GM21529 (cell line): Measurements from ENCODE around the gene FBXO48.

ENCODE experiments used
- ATAC-seq: cut with Tn5 transposase; IDR thresholded peaks from one replicate; pipeline ENCODE4 v1.9.1; 2021; ENCODE audit not compliant: unreplicated experiment

The FBXO48 gene

GRCh38 chr2:68438455-68439303 is 28.4 kb downstream of the FBXO48 start:
- ATAC-seq = no peak

GRCh38 chr2:68436270-68436669 is 30.8 kb downstream of the FBXO48 start:
- no peak for ATAC-seq

GRCh38 chr2:68435615-68436014 is 31.5 kb downstream of the FBXO48 start:
- ATAC-seq = no peak

- no peak for ATAC-seq
Observed at GRCh38 chr2:68434981-68435380, 32.1 kb downstream of the FBXO48 start.

GRCh38 chr2:68432696-68433658 is 34.1 kb downstream of the FBXO48 start:
- no peak for ATAC-seq

- no peak for ATAC-seq
Observed at GRCh38 chr2:68431316-68431972, 35.6 kb downstream of the FBXO48 start.

- no peak for ATAC-seq
Observed at GRCh38 chr2:68429311-68429826, 37.7 kb downstream of the FBXO48 start.

- ATAC-seq = no peak
Observed at GRCh38 chr2:68428746-68429145, 38.3 kb downstream of the FBXO48 start.

- ATAC-seq = no peak
Observed at GRCh38 chr2:68428126-68428525, 39.0 kb downstream of the FBXO48 start.

GRCh38 chr2:68426848-68427579 is 40.1 kb downstream of the FBXO48 start:
- ATAC-seq = peak; percentile 33

GRCh38 chr2:68426446-68426845 is 40.6 kb downstream of the FBXO48 start:
- ATAC-seq = no peak

- no peak for ATAC-seq
Observed at GRCh38 chr2:68425503-68425902, 41.6 kb downstream of the FBXO48 start.

- ATAC-seq = peak; percentile 79
Observed at GRCh38 chr2:68423966-68424650, 43.0 kb downstream of the FBXO48 start.

GRCh38 chr2:68420254-68420910 is 46.7 kb downstream of the FBXO48 start:
- ATAC-seq = no peak

GRCh38 chr2:68418855-68419254 is 48.2 kb downstream of the FBXO48 start:
- ATAC-seq = no peak

- no peak for ATAC-seq
Observed at GRCh38 chr2:68418419-68418818, 48.7 kb downstream of the FBXO48 start.

- no peak for ATAC-seq
Observed at GRCh38 chr2:68417926-68418325, 49.2 kb downstream of the FBXO48 start.

GRCh38 chr2:68416081-68416675 is 50.9 kb downstream of the FBXO48 start:
- ATAC-seq = no peak

GRCh38 chr2:68415521-68415920 is 51.6 kb downstream of the FBXO48 start:
- no peak for ATAC-seq
